ENCODE measurements around the gene BABAM2. TPM values are rescaled to one million over a fixed set of nuclear protein-coding genes. Genes with fewer than 3 reads are reported as not detected.

Gene BABAM2
- total and polyA plus RNA-seq, 2 of the 4 experiments (the other 2 are of a cell fraction), result 20.9 to 23.1 TPM

- H2AK9ac ChIP-seq (replicated peaks; ENCODE audit: low read depth, low read length, poor library complexity), result no peak overlapping the region
- DNase-seq (no peak), ATAC-seq (ENCODE audit: low read depth) (no peak)
- no peaks in the 10 kb centered on the region for H3K36me3 ChIP-seq (ENCODE audit: control insufficient read depth, insufficient read depth, low read length)
- H3K27me3 ChIP-seq (ENCODE audit: control insufficient read depth, insufficient read depth, low read length), result no peaks in the 10 kb centered on the region
- H3K14ac ChIP-seq (replicated peaks; ENCODE audit: low read depth, low read length), result no peak overlapping the region
- no peak overlapping the region for H2AK5ac ChIP-seq (ENCODE audit: low read depth, low read length)
- H3K56ac ChIP-seq (ENCODE audit: extremely low read depth, insufficient read depth, low read length), result no peak overlapping the region
- H3K23ac ChIP-seq (ENCODE audit: low read depth, low read length), result no peak overlapping the region
- H3K27ac ChIP-seq (ENCODE audit: insufficient read depth, low read length), result no peak overlapping the region
- peak overlapping the region; percentile 60; the same call in 1 of the 2 replicates for H2BK120ac ChIP-seq (ENCODE audit: low read depth, low read length)
- H3K4me1 ChIP-seq (ENCODE audit: control insufficient read depth, insufficient read depth, low read length), result peaks cover 15% of the 10 kb centered on the region
- H4K5ac ChIP-seq (ENCODE audit: low read depth, low read length), result no peak overlapping the region
- ChIA-PET POLR2A (ENCODE audit: unreplicated experiment) (no interaction called here), CTCF (interaction anchor here (1.4 kb wide), 1 partner anchor 9 kb away, joined by 5 read pairs; no protein-coding TSS in a partner anchor)
- no peak overlapping the region for H2BK15ac ChIP-seq (ENCODE audit: low read depth, low read length)
- intact Hi-C loops (cut with micrococcal nuclease), result no loop called here
- no peaks in the 10 kb centered on the region for H3K9me3 ChIP-seq (ENCODE audit: control insufficient read depth, insufficient read depth, low read length)
- H3K4me3 ChIP-seq (ENCODE audit: insufficient read depth, low read depth, low read length), result no peak overlapping the region
- H4K8ac ChIP-seq (ENCODE audit: low read depth in 2 of 2, low read length in 2 of 2), result no peak overlapping the region
- H4K91ac ChIP-seq (ENCODE audit: insufficient read depth, low read depth, low read length), result no peak overlapping the region
- H3K4ac ChIP-seq (ENCODE audit: low read depth, low read length), result no peak overlapping the region
- peak overlapping the region; percentile 38 for H2BK5ac ChIP-seq (ENCODE audit: low read depth, low read length, poor library complexity, severe bottlenecking)
- H2BK20ac ChIP-seq (ENCODE audit: low read depth, low read length), result no peak overlapping the region
- no peak overlapping the region for H2AFZ ChIP-seq (replicated peaks; ENCODE audit: low read length, poor library complexity)
- no peak overlapping the region for H3K18ac ChIP-seq (ENCODE audit: low read depth, low read length)
- H4K20me1 ChIP-seq (ENCODE audit: insufficient read depth, low read length), result no peaks in the 10 kb centered on the region
- no TSS peak for BruUV-seq (replicated peaks)
- 0 out of 4 replicates have a peak, but pooled peaks cover 0 to 3% of the 10 kb centered on the region in 2 experiments for H3K79me1 ChIP-seq (ENCODE audit: low read depth in 1 of 2, low read length in 2 of 2)
- no peak overlapping the region for H3K4me2 ChIP-seq (ENCODE audit: low read depth, low read length)
- TF ChIP-seq POLR2A (IDR thresholded peaks at IDR 0.05; ENCODE audit: low read depth, low read length) (no peak), SMC3 (IDR thresholded peaks at IDR 0.05; ENCODE audit: low read depth, low read length) (no peak), CEBPB (IDR thresholded peaks at IDR 0.05; ENCODE audit: low read depth, low read length) (no peak), MAFK (IDR thresholded peaks at IDR 0.05; ENCODE audit: low read depth, low read length) (peak; percentile 81), MXI1 (IDR thresholded peaks at IDR 0.05; ENCODE audit: borderline replicate concordance, low read depth, low read length) (no peak), NFE2L2 (IDR thresholded peaks at IDR 0.05; ENCODE audit: low read depth, low read length) (no peak), RFX5 (IDR thresholded peaks at IDR 0.05; ENCODE audit: low read depth, low read length) (no peak), FOS (IDR thresholded peaks at IDR 0.05; ENCODE audit: low read depth, low read length) (no peak)
- TF ChIP-seq, protein P1, sequence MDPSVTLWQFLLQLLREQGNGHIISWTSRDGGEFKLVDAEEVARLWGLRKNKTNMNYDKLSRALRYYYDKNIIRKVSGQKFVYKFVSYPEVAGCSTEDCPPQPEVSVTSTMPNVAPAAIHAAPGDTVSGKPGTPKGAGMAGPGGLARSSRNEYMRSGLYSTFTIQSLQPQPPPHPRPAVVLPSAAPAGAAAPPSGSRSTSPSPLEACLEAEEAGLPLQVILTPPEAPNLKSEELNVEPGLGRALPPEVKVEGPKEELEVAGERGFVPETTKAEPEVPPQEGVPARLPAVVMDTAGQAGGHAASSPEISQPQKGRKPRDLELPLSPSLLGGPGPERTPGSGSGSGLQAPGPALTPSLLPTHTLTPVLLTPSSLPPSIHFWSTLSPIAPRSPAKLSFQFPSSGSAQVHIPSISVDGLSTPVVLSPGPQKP (IDR thresholded peaks at IDR 0.05; ENCODE audit: borderline replicate concordance, low read depth, low read length), result no peak
- WGBS, 2 experiments (ENCODE audit: extremely low coverage in 2 of 2, insufficient read length in 1 of 2), result no CpG with 5 or more reads among the region's 3 CpGs
- in situ Hi-C loops (cut with MboI; ENCODE audit: low sequenced_read_pairs), result no loop called here
- H3K9ac ChIP-seq (ENCODE audit: low read depth, low read length), result no peak overlapping the region
- peaks cover 10% of the 10 kb centered on the region; the same call in 1 of the 2 replicates for H3K9me1 ChIP-seq (ENCODE audit: insufficient read depth, low read length)
- dilution Hi-C loops (cut with HindIII; ENCODE audit: low sequenced_read_pairs, unreplicated experiment), result no loop called here
Observed at GRCh38 chr2:27856956-27857355, 33.6 kb upstream of the BABAM2 start.
